Measurements from ENCODE around the gene CD79A. TPM values are rescaled to one million over a fixed set of nuclear protein-coding genes. Genes with fewer than 3 reads are reported as not detected.

The CD79A gene
- total RNA-seq, 6 experiments from 2014 or later = 0.18 to 0.71 (median 0.39) TPM; not detected in 2

DNA sequence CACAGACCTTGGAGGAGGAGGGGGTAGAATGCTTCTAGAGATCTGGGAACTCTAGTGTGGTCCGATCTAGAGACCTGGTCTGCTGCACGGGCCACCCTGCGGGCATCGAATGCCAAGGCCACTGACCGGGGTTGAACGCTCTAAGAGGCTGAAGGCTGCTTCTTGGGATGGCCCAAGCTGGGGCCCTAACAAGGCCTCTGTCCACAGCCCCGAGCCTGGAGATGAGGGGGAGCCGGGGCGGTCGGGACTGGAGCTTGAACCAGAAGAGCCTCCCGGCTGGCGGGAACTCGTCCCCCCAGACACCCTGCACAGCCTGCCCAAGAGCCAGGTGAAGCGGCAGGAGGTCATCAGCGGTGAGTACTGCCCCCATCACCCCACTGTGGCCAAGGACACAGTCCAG is 21.2 kb downstream of the CD79A start:
- Histone ChIP-seq H3K9me3 (no peaks in the 10 kb centered on the region), H3K27ac (no peak overlapping the region), H3K27me3 (no peaks in the 10 kb centered on the region), H3K4me3 (no peak overlapping the region), H3K4me1 (no peaks in the 10 kb centered on the region), H3K36me3 (peaks cover 0 to 61% (median 40%) of the 10 kb centered on the region in 4 donors)
- WGBS (ENCODE audit: insufficient coverage, low coverage, low lambda C conversion rate, missing lambda C conversion rate) = 100% methylated on average over 1 of the region's 15 CpGs
- TF ChIP-seq, protein P1, sequence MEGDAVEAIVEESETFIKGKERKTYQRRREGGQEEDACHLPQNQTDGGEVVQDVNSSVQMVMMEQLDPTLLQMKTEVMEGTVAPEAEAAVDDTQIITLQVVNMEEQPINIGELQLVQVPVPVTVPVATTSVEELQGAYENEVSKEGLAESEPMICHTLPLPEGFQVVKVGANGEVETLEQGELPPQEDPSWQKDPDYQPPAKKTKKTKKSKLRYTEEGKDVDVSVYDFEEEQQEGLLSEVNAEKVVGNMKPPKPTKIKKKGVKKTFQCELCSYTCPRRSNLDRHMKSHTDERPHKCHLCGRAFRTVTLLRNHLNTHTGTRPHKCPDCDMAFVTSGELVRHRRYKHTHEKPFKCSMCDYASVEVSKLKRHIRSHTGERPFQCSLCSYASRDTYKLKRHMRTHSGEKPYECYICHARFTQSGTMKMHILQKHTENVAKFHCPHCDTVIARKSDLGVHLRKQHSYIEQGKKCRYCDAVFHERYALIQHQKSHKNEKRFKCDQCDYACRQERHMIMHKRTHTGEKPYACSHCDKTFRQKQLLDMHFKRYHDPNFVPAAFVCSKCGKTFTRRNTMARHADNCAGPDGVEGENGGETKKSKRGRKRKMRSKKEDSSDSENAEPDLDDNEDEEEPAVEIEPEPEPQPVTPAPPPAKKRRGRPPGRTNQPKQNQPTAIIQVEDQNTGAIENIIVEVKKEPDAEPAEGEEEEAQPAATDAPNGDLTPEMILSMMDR (IDR thresholded peaks at IDR 0.05) = no peak
- no peak for TF ChIP-seq POLR2A (IDR thresholded peaks at IDR 0.05)
- no peak for DNase-seq
- no peak for ATAC-seq
- intact Hi-C loops (cut with DNase I) = no loop called here

DNA sequence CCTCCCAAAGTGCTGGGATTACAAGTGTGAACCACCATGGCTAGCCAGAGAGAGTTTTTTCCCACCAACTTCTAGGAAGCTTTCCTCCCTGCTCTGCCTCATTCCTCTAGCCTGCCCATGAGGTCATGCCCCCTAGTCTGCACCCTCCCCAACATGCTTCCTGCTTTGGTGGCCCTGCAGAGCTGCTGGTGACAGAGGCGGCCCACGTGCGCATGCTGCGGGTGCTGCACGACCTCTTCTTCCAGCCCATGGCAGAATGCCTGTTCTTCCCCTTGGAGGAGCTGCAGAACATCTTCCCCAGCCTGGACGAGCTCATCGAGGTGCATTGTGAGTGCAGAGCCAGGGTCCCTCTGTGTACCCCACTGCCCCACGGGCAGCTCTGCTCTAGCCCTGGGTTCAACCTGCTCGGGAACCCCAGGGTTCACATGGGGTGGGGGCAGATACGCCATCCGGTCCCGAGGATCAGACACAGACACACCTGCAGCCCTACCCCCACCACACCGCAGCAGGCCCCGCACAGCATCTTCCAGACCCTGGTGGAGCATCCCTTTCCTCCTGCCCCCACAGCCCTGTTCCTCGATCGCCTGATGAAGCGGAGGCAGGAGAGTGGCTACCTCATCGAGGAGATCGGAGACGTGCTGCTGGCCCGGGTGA is 24.8 kb downstream of the CD79A start:
- intact Hi-C loops (cut with DNase I) = no loop called here
- H3K36me3 ChIP-seq = peaks cover 0 to 60% (median 41%) of the 10 kb centered on the region in 4 donors
- TF ChIP-seq, protein P1 (IDR thresholded peaks at IDR 0.05) = no peak
- TF ChIP-seq POLR2A (IDR thresholded peaks at IDR 0.05) = no peak
- no peaks in the 10 kb centered on the region for H3K9me3 ChIP-seq
- ATAC-seq = no peak
- no CpG with 5 or more reads among the region's 21 CpGs for WGBS (ENCODE audit: insufficient coverage, low coverage, low lambda C conversion rate, missing lambda C conversion rate)
- no peak for DNase-seq
- peaks cover 0 to 6% (median 2%) of the 10 kb centered on the region in 4 donors for H3K4me1 ChIP-seq
- H3K27ac ChIP-seq = no peak overlapping the region
- H3K4me3 ChIP-seq = no peak overlapping the region
- H3K27me3 ChIP-seq = no peaks in the 10 kb centered on the region

DNA sequence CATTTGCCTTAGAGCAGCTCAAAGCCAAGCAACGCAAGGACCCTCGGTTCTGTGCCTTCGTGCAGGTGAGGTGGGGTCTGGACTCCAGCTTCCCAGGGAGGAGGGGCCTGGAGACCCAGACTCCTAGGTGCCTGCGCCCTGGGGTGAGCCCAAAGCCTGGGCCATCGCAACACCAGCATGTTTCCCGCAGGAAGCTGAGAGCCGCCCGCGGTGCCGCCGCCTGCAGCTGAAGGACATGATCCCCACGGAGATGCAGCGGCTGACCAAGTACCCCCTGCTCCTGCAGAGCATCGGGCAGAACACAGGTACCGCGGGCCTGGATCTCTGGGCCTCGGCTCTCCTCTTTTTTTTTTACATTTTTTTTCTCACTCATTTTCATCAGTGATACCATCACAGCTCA is 25.5 kb downstream of the CD79A start:
- TF ChIP-seq POLR2A (IDR thresholded peaks at IDR 0.05) = no peak
- TF ChIP-seq, protein P1 (IDR thresholded peaks at IDR 0.05) = no peak
- Histone ChIP-seq H3K4me1 (peaks cover 0 to 6% (median 2%) of the 10 kb centered on the region in 4 donors), H3K4me3 (no peak overlapping the region), H3K9me3 (no peaks in the 10 kb centered on the region), H3K36me3 (peaks cover 0 to 60% (median 41%) of the 10 kb centered on the region in 4 donors), H3K27me3 (no peaks in the 10 kb centered on the region), H3K27ac (no peak overlapping the region)
- 93% methylated on average over 2 of the region's 17 CpGs for WGBS (ENCODE audit: insufficient coverage, low coverage, low lambda C conversion rate, missing lambda C conversion rate)
- ATAC-seq (no peak), DNase-seq (no peak)
- intact Hi-C loops (cut with DNase I) = no loop called here

DNA sequence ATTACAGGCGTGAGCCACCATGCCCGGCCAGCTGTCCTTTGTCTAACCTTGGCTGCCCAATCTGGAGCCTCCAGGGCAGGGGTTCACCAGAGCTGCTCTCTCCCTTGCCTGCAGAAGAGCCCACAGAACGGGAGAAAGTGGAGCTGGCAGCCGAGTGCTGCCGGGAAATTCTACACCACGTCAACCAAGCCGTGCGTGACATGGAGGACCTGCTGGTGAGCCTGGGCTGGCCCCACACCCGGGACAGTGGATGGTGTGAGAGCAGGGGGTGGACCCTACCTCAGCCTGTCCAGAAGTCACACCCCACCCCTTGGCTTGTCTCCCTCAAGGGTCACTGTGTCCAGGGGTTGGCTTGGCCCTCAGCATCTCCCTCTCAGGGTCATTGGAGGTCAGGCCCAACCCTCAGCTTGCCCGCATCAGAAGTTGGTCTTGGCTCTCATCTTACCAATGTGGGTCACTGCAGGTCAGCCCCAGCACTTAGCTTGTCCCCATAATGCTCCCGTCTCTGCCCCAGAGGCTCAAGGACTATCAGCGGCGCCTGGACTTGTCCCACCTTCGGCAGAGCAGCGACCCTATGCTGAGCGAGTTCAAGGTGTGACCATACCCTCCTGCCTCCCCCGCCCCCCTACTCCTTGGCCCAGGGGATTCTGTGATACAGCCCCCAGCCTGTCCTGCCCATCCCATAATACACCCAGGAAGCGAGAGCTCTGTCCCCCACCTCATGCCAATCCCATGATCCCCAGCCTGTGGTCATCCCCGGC is 26.3 kb downstream of the CD79A start:
- ATAC-seq (no peak), DNase-seq (no peak)
- Histone ChIP-seq H3K27me3 (no peaks in the 10 kb centered on the region), H3K9me3 (no peaks in the 10 kb centered on the region), H3K27ac (no peak overlapping the region), H3K4me1 (peaks cover 0 to 6% (median 2%) of the 10 kb centered on the region in 4 donors), H3K36me3 (peaks cover 0 to 57% (median 39%) of the 10 kb centered on the region in 4 donors), H3K4me3 (no peak overlapping the region)
- WGBS (ENCODE audit: insufficient coverage, low coverage, low lambda C conversion rate, missing lambda C conversion rate) = 100% methylated on average over 3 of the region's 19 CpGs
- intact Hi-C loops (cut with DNase I) = no loop called here
- TF ChIP-seq POLR2A (IDR thresholded peaks at IDR 0.05) = no peak
- TF ChIP-seq, protein P1 (IDR thresholded peaks at IDR 0.05) = no peak

All from right lobe of liver (tissue), 6 donors.